Kidney (tissue), 14 donors: ENCODE results near the gene IL18BP. TPM values are rescaled to one million over a fixed set of nuclear protein-coding genes. Genes with fewer than 3 reads are reported as not detected.

Experiments
- DNase-seq, 5 donors: peaks; one replicate each; pipeline ENCODE4 v3.0.0-alpha.2; 2013 to 2020
- FAIRE-seq: peaks from 2 replicates; lab custom pipeline; 2012; peaks lifted over from hg19 to GRCh38; lab: Jason Lieb, UNC
- H3K27ac ChIP-seq, 2 donors: one replicate each; pipeline ENCODE4 v1.7.0; 2013; ENCODE audit warnings: low read depth in 2 of 2, low read length in 2 of 2, inconsistent platforms in 1 of 2
- H3K27me3 ChIP-seq: one replicate; pipeline ENCODE4 v1.7.1; 2013; ENCODE audit warnings: low read length, inconsistent platforms; ENCODE audit not compliant: control insufficient read depth, insufficient read depth
- H3K36me3 ChIP-seq, 3 donors: one replicate each; pipeline versions ENCODE4 v1.7.0 to v1.7.1; 2013; ENCODE audit warnings: low read length in 3 of 3, control low read depth in 1 of 3, inconsistent platforms in 1 of 3; ENCODE audit not compliant: insufficient read depth in 3 of 3, control insufficient read depth in 2 of 3
- H3K4me1 ChIP-seq, 3 donors: one replicate each; pipeline versions ENCODE4 v1.7.0 to v1.7.1; 2013; ENCODE audit warnings: low read length in 3 of 3, inconsistent platforms in 1 of 3, low read depth in 1 of 3; ENCODE audit not compliant: control insufficient read depth in 2 of 3, insufficient read depth in 2 of 3
- H3K4me3 ChIP-seq, 3 donors: one replicate each; pipeline versions ENCODE4 v1.7.0 to v1.8.1; 2013; ENCODE audit warnings: low read length in 3 of 3, control low read depth in 1 of 3, inconsistent platforms in 1 of 3
- H3K9ac ChIP-seq, 3 donors: one replicate each; pipeline versions ENCODE4 v1.7.0 to v1.7.1; 2013; ENCODE audit warnings: low read length in 3 of 3, control low read depth in 1 of 3, inconsistent platforms in 1 of 3
- H3K9me3 ChIP-seq, 3 donors: one replicate each; pipeline versions ENCODE4 v1.7.0 to v1.7.1; 2013; ENCODE audit warnings: low read length in 3 of 3, control low read depth in 1 of 3, inconsistent platforms in 1 of 3; ENCODE audit not compliant: control insufficient read depth in 2 of 3, insufficient read depth in 1 of 3
- intact Hi-C: fragments of 100-400 bp; cut with DNase I; formaldehyde crosslinking; loops from one replicate; pipeline ENCODE4 v1.11.1; 2022
- polyA plus RNA-seq: library from polyadenylated mRNA; stranded (reverse); fragments of 350-450 nt; fragmentation: Illumina TruSeq; extraction: RNeasy Lipid Tissue Mini Kit (QIAGEN cat#74804); gene quantifications from one replicate; pipeline ENCODE4 v1.2.3, GENCODE V29; 2014; ENCODE audit warnings: low read depth, low replicate concordance; ENCODE audit not compliant: insufficient read depth
- total RNA-seq: library from RNA; stranded (reverse); fragmentation: NEBNext Ultra II Directional; extraction: Animal tissue kit (Norgen Biotek cat#: 25700); gene quantifications from one replicate; pipeline ENCODE4 v1.2.1, GENCODE V29; 2021
- TF ChIP-seq, protein P1 (sequence below): IDR thresholded peaks from 3 replicates; pipeline ENCODE4 v1.5.1; 2012; ENCODE audit warnings: mild to moderate bottlenecking, moderate library complexity, borderline replicate concordance; ENCODE audit not compliant: insufficient read depth; ENCODE audit errors: extremely low read depth
- donor health status: control.
- donor health status: control.
- donor health status: control.
- donor health status: control.
- donor health status: control.
- donor health status: DM: yes; HTN: yes; CAD: no.
- donor health status: Normal renal cell carcinoma (clear cell type).

The IL18BP gene
- total and polyA plus RNA-seq, 2 donors from 2014 or later = 19.5 to 21.1 TPM

DNA sequence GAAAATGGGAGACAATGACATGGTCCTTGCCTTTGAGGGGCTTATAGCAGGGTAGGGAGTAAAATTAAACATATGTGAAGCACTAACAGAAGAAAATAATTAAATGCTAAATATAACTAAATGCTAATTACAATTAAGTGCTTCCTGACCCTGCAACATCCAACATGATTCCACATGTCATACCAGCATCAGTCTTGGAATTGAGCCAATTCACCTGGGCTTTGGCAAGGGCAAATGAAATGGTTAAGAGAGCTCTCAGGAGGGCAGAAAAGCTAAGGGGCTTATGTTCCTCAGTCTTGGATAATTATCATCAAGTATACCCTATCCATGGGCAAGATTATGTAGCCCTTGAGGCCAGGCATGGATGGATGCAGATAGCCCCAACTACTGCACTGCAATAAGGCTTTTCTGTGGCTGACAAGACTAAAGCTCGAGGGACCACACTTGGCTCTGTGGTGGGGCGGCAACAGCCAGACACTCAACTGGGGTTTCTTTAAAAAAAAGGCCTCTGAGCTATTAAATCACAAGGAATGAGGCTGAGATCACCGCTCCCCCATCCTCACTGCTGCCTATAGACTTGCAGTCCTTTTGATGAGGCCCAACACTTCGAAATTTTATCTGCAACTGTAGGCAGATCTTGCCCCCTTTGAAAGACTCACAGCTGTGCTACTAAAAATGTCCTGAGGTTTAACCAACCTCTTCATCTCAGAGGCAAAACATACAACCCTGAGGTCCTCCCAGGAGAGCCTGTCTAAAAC lies 39.0 kb downstream of the IL18BP start:
- H3K36me3 ChIP-seq = peaks cover 4 to 16% (median 7%) of the 10 kb centered on the region in 3 donors
- no peaks in the 10 kb centered on the region for H3K9me3 ChIP-seq
- intact Hi-C loops = no loop called here
- DNase-seq (peak in 2 of 5 donors; percentile 31 to 66), FAIRE-seq (no peak)
- H3K4me1 ChIP-seq = peaks cover 13 to 55% (median 39%) of the 10 kb centered on the region in 3 donors
- peak overlapping the region in 2 of 3 donors; percentile 64 to 74 for H3K4me3 ChIP-seq
- H3K27me3 ChIP-seq = no peaks in the 10 kb centered on the region
- TF ChIP-seq, protein P1, sequence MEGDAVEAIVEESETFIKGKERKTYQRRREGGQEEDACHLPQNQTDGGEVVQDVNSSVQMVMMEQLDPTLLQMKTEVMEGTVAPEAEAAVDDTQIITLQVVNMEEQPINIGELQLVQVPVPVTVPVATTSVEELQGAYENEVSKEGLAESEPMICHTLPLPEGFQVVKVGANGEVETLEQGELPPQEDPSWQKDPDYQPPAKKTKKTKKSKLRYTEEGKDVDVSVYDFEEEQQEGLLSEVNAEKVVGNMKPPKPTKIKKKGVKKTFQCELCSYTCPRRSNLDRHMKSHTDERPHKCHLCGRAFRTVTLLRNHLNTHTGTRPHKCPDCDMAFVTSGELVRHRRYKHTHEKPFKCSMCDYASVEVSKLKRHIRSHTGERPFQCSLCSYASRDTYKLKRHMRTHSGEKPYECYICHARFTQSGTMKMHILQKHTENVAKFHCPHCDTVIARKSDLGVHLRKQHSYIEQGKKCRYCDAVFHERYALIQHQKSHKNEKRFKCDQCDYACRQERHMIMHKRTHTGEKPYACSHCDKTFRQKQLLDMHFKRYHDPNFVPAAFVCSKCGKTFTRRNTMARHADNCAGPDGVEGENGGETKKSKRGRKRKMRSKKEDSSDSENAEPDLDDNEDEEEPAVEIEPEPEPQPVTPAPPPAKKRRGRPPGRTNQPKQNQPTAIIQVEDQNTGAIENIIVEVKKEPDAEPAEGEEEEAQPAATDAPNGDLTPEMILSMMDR = no peak
- peak overlapping the region in 2 of 3 donors; percentile 68 to 82 for H3K9ac ChIP-seq
- H3K27ac ChIP-seq = peak overlapping the region; percentile 92 to 98

DNA sequence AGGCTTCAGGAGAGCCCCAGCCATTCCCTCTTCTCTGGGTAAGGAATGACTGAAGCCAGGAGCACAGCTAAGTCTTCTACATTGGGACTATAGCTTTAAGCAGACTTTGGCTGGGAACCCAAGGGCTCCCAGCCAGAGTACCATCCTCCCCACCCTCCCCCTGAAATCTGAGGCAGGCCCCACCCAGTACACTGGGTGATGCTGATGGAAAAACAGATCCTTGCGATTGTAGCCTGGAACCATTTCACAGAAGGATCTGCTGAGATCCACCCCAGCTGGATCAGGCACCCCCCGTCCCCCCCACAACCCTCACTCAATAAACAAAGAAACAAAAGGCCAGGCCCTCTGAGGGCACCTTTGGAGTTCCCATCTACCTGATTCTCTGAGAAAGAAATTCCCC lies 39.8 kb downstream of the IL18BP start:
- Histone ChIP-seq H3K9ac (peak overlapping the region; percentile 68 to 82 (median 82)), H3K4me3 (peak overlapping the region; percentile 64 to 94 (median 74)), H3K4me1 (peaks cover 13 to 53% (median 43%) of the 10 kb centered on the region in 3 donors), H3K9me3 (no peaks in the 10 kb centered on the region), H3K36me3 (peaks cover 2 to 11% (median 3%) of the 10 kb centered on the region in 3 donors), H3K27ac (peak overlapping the region; percentile 92 to 98), H3K27me3 (no peaks in the 10 kb centered on the region)
- TF ChIP-seq, protein P1 = no peak
- intact Hi-C loops = no loop called here
- FAIRE-seq (no peak), DNase-seq (peak in 3 of 5 donors; percentile 5 to 75 (median 55))

DNA sequence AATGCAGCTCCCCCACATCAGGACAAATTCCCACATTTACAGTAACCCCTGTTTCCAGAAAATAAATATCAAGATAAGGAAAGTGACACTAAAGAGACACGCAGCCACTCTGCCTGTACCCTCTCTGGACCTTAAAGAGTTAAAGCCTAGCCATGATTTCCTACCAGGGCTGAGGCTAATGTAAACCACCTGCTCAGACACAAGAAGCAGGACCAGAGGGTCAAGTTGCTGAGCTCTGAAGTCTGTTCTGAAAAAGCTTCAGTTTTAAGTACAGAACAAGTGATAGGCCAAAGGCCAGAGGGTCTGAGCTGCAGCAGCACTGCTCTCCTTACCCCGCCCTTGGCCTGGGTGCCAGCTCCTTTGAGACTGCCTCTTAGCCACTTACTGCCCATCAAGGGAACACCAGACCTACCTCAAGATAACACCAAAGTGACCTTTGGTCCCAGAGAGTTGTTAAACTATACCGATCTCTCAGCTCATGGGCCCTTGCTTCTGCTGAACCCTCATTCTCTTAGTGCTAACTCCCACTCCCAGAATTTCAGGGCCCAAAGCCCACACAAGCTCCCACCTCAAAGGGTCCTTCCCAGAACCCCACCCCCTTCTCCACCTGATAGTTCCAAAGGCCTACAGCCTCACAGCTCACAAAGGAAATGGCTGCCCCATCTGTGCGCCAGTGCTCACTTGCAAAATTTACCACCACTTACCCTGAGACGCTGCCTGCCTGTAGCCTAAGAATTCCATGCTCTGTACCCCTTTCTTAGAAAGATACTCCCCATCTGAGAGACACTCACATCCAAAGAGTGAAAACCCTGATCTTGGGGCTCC lies 40.5 kb downstream of the IL18BP start:
- Histone ChIP-seq H3K27ac (peak overlapping the region; percentile 92 to 98), H3K9me3 (no peaks in the 10 kb centered on the region), H3K4me3 (peak overlapping the region; percentile 64 to 94 (median 74)), H3K27me3 (no peaks in the 10 kb centered on the region), H3K9ac (peak overlapping the region; percentile 82 to 89 (median 82)), H3K4me1 (peaks cover 13 to 50% (median 43%) of the 10 kb centered on the region in 3 donors), H3K36me3 (peaks cover 2 to 4% (median 3%) of the 10 kb centered on the region in 3 donors)
- FAIRE-seq (no peak), DNase-seq (peak in 4 of 5 donors; percentile 51 to 88 (median 72))
- TF ChIP-seq, protein P1 = no peak
- intact Hi-C loops = no loop called here
